ENCODE measurements around the gene ANO3.

The ANO3 gene

GRCh38 chr11:26465274-26465673 is 133.3 kb downstream of the ANO3 start:
- no peak for DNase-seq (ENCODE audit: low spot score)
- no peak for TF ChIP-seq CTCF (IDR thresholded peaks at IDR 0.05; ENCODE audit: extremely low read depth, missing control alignments)

GRCh38 chr11:26467506-26467905 is 135.6 kb downstream of the ANO3 start:
- DNase-seq (ENCODE audit: low spot score): no peak
- TF ChIP-seq CTCF (IDR thresholded peaks at IDR 0.05; ENCODE audit: extremely low read depth, missing control alignments): no peak

DNA sequence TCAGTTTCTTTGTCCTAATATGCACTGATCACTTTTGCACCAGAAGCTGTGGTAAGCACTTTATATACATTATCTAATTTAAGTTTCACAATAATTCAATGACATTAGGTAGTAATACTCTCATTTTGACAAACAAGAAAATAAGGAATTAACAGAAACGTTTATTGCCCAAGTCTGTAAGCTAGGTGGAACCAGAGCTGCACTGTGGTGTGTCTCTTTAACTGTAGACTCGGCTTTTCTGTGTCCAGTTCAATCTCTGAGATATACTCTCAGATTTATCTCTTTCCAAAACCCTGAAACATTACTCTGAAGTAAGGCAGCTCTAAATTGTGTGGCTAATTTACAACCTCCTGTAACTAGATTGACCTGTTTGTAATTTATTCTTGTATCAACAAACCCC is 139.1 kb downstream of the ANO3 start:
- no peak for DNase-seq (ENCODE audit: low spot score)
- TF ChIP-seq CTCF (IDR thresholded peaks at IDR 0.05; ENCODE audit: extremely low read depth, missing control alignments): no peak

- no peak for TF ChIP-seq CTCF (IDR thresholded peaks at IDR 0.05; ENCODE audit: extremely low read depth, missing control alignments)
- DNase-seq (ENCODE audit: low spot score): no peak
These were observed 141.6 kb downstream of the ANO3 start for GRCh38 chr11:26473216-26474194.

DNA sequence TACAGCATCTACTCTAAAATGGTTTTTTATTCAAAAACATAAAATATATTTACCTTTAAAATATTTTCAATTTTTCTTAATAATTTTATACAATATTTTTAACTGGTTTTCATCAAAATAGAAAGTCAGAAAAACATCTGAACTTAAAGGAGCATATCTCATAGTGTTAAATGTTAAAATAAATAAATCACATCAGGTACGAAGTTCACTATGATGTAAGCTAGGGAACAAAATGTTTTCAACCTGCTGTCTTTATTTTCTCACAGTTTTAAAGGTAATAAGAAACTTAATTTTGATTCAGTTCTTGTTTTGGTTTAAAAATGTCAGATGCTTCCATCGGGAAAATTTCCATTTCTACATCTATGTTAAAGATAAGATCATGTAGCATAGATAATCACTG is 142.5 kb downstream of the ANO3 start:
- no peak for TF ChIP-seq CTCF (IDR thresholded peaks at IDR 0.05; ENCODE audit: extremely low read depth, missing control alignments)
- no peak for DNase-seq (ENCODE audit: low spot score)

- no peak for TF ChIP-seq CTCF (IDR thresholded peaks at IDR 0.05; ENCODE audit: extremely low read depth, missing control alignments)
- no peak for DNase-seq (ENCODE audit: low spot score)
These were observed 145.5 kb downstream of the ANO3 start for GRCh38 chr11:26477396-26477795.

DNA sequence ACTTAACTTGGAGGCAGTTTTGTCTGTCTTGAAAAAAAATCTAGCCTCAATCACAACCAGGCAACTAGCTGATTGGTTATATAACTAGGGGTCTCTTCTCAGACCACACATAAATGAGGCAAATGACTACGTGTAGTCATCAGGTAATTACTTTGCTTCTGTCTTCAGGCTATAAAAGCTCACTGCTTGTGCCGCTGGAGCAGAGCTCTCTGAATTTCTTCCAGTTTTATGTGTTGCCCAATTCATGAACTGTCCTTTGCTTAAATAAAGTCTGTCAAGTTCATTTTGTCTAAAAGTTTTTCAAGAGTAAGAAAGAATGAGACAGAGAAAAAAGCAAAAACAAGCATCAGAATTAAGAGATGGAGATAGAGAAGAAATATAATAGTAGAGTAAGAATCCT is 146.8 kb downstream of the ANO3 start:
- DNase-seq (ENCODE audit: low spot score): no peak
- TF ChIP-seq CTCF (IDR thresholded peaks at IDR 0.05; ENCODE audit: extremely low read depth, missing control alignments): no peak

Data from GM20000 (cell line).